Thymus (tissue), 11 donors: ENCODE measurements around the gene CTCF. TPM values are rescaled to one million over a fixed set of nuclear protein-coding genes. Genes with fewer than 3 reads are reported as not detected.

ENCODE experiments used
- DNase-seq, 9 donors: peaks; one replicate each; pipeline ENCODE4 v3.0.0-alpha.2; 2013; ENCODE audit warnings: low spot score in 9 of 9, low read depth in 6 of 9, missing footprints in 1 of 9
- H3K27ac ChIP-seq, 2 donors: one replicate each; pipeline ENCODE4 v1.5.1; 2013; ENCODE audit warnings: control low read depth in 1 of 2, low read depth in 1 of 2, low read length in 1 of 2, mild to moderate bottlenecking in 1 of 2, moderate library complexity in 1 of 2
- H3K27me3 ChIP-seq, 2 donors: one replicate each; pipeline ENCODE4 v1.5.1; 2013; ENCODE audit warnings: low read length in 1 of 2; ENCODE audit not compliant: control insufficient read depth in 2 of 2, insufficient read depth in 1 of 2
- H3K36me3 ChIP-seq, 2 donors: one replicate each; pipeline ENCODE4 v1.5.1; 2013; ENCODE audit warnings: low read length in 1 of 2, mild to moderate bottlenecking in 1 of 2, moderate library complexity in 1 of 2; ENCODE audit not compliant: control insufficient read depth in 2 of 2, insufficient read depth in 2 of 2
- H3K4me1 ChIP-seq, 2 donors: one replicate each; pipeline ENCODE4 v1.5.1; 2013; ENCODE audit warnings: low read length in 2 of 2; ENCODE audit not compliant: control insufficient read depth in 2 of 2, insufficient read depth in 2 of 2
- H3K4me3 ChIP-seq, 2 donors: one replicate each; pipeline ENCODE4 v1.5.1; 2013; ENCODE audit warnings: low read length in 2 of 2, control low read depth in 1 of 2, mild to moderate bottlenecking in 1 of 2
- H3K9me3 ChIP-seq, 2 donors: one replicate each; pipeline ENCODE4 v1.5.1; 2013; ENCODE audit warnings: low read length in 1 of 2, mild to moderate bottlenecking in 1 of 2; ENCODE audit not compliant: control insufficient read depth in 2 of 2, insufficient read depth in 1 of 2
- WGBS: extraction: QIAGEN DNeasy Blood & Tissue Kit; methylation state at CpG from one replicate; pipeline ENCODE4 v1.1.7; 2013; 5-methylcytosine and 5-hydroxymethylcytosine counted together
- polyA plus RNA-seq: library from polyadenylated mRNA; stranded (reverse); fragments of 200-250 nt; gene quantifications from one replicate; pipeline ENCODE4 v1.2.3, GENCODE V29; 2013
- total RNA-seq: library from RNA; stranded (reverse); fragments of 120-200 nt; gene quantifications from one replicate; pipeline ENCODE4 v1.2.4, GENCODE V29; 2013
- donor health status: healthy.

CTCF gene
- total and polyA plus RNA-seq, 2 donors: 44.5 to 61.0 TPM

GRCh38 chr16:67545665-67546024, 16.7 kb upstream of the CTCF start:
- Histone ChIP-seq H3K36me3 (peaks cover 31 to 59% of the 10 kb centered on the region in 2 donors), H3K9me3 (no peaks in the 10 kb centered on the region), H3K27ac (peak overlapping the region in 1 of 2 donors; percentile 100), H3K4me1 (peaks cover 57 to 91% of the 10 kb centered on the region in 2 donors), H3K4me3 (no peak overlapping the region), H3K27me3 (no peaks in the 10 kb centered on the region)
- 95% methylated on average over 14 of the region's 14 CpGs for WGBS
- DNase-seq: no peak

- peaks cover 60 to 95% of the 10 kb centered on the region in 2 donors for H3K4me1 ChIP-seq
- WGBS: 87% methylated on average over 7 of the region's 7 CpGs
Observed at GRCh38 chr16:67546091-67546501, 16.2 kb upstream of the CTCF start.

GRCh38 chr16:67546761-67547422, 15.4 kb upstream of the CTCF start:
- Histone ChIP-seq H3K36me3 (peaks cover 33 to 52% of the 10 kb centered on the region in 2 donors), H3K4me3 (peak overlapping the region; percentile 58 to 76), H3K4me1 (peaks cover 67 to 100% of the 10 kb centered on the region in 2 donors), H3K9me3 (no peaks in the 10 kb centered on the region), H3K27ac (peak overlapping the region; percentile 98 to 100), H3K27me3 (no peaks in the 10 kb centered on the region)
- peak in 7 of 9 donors; percentile 74 to 91 (median 85) for DNase-seq
- WGBS: 3% methylated on average over 7 of the region's 7 CpGs

More at GRCh38 chr16:67546091-67546501, 16.2 kb upstream of the CTCF start:
- DNase-seq: peak in 1 of 9 donors; percentile 21
- Histone ChIP-seq H3K4me3 (peak overlapping the region; percentile 58 to 76), H3K9me3 (no peaks in the 10 kb centered on the region), H3K27ac (peak overlapping the region in 1 of 2 donors; percentile 100), H3K36me3 (peaks cover 32 to 56% of the 10 kb centered on the region in 2 donors), H3K27me3 (no peaks in the 10 kb centered on the region)

- H3K27ac ChIP-seq: peak overlapping the region; percentile 98 to 100
- peak overlapping the region; percentile 58 to 76 for H3K4me3 ChIP-seq
- H3K4me1 ChIP-seq: peaks cover 70 to 100% of the 10 kb centered on the region in 2 donors
- H3K9me3 ChIP-seq: no peaks in the 10 kb centered on the region
- no peaks in the 10 kb centered on the region for H3K27me3 ChIP-seq
- WGBS: 4% methylated on average over 16 of the region's 16 CpGs
- peaks cover 27 to 52% of the 10 kb centered on the region in 2 donors for H3K36me3 ChIP-seq
- DNase-seq: peak; percentile 85 to 98 (median 93)
Observed at GRCh38 chr16:67547423-67548264, 14.7 kb upstream of the CTCF start.

GRCh38 chr16:67548265-67549126, 13.8 kb upstream of the CTCF start:
- Histone ChIP-seq H3K36me3 (peaks cover 21 to 51% of the 10 kb centered on the region in 2 donors), H3K27ac (peak overlapping the region; percentile 98 to 100), H3K4me3 (peak overlapping the region; percentile 58 to 76), H3K4me1 (peaks cover 71 to 100% of the 10 kb centered on the region in 2 donors), H3K9me3 (no peaks in the 10 kb centered on the region), H3K27me3 (no peaks in the 10 kb centered on the region)
- WGBS: 61% methylated on average over 4 of the region's 4 CpGs
- peak in 2 of 9 donors; percentile 46 to 70 for DNase-seq

GRCh38 chr16:67549240-67549639, 13.1 kb upstream of the CTCF start:
- WGBS: 62% methylated on average over 4 of the region's 4 CpGs
- H3K27me3 ChIP-seq: no peaks in the 10 kb centered on the region
- H3K9me3 ChIP-seq: no peaks in the 10 kb centered on the region
- H3K27ac ChIP-seq: peak overlapping the region; percentile 98 to 100
- H3K36me3 ChIP-seq: peaks cover 14 to 50% of the 10 kb centered on the region in 2 donors
- DNase-seq: peak in 1 of 9 donors; percentile 40
- no peak overlapping the region for H3K4me3 ChIP-seq
- peaks cover 74 to 99% of the 10 kb centered on the region in 2 donors for H3K4me1 ChIP-seq

GRCh38 chr16:67549936-67550335, 12.4 kb upstream of the CTCF start:
- peak in 1 of 9 donors; percentile 27 for DNase-seq
- 88% methylated on average over 1 of the region's 1 CpG for WGBS
- no peaks in the 10 kb centered on the region for H3K9me3 ChIP-seq
- peaks cover 76 to 99% of the 10 kb centered on the region in 2 donors for H3K4me1 ChIP-seq
- H3K27me3 ChIP-seq: no peaks in the 10 kb centered on the region
- peak overlapping the region; percentile 50 to 100 for H3K27ac ChIP-seq
- no peak overlapping the region for H3K4me3 ChIP-seq
- peaks cover 9 to 45% of the 10 kb centered on the region in 2 donors for H3K36me3 ChIP-seq

- no peaks in the 10 kb centered on the region for H3K27me3 ChIP-seq
- no peak overlapping the region for H3K4me3 ChIP-seq
- WGBS: 97% methylated on average over 2 of the region's 2 CpGs
- DNase-seq: no peak
- peaks cover 77 to 98% of the 10 kb centered on the region in 2 donors for H3K4me1 ChIP-seq
- peaks cover 4 to 36% of the 10 kb centered on the region in 2 donors for H3K36me3 ChIP-seq
- H3K9me3 ChIP-seq: no peaks in the 10 kb centered on the region
- H3K27ac ChIP-seq: peak overlapping the region in 1 of 2 donors; percentile 14
Observed at GRCh38 chr16:67551091-67551490, 11.2 kb upstream of the CTCF start.
